Breast epithelium (tissue), 4 donors: Measurements from ENCODE around the gene HOMEZ. TPM values are rescaled to one million over a fixed set of nuclear protein-coding genes. Genes with fewer than 3 reads are reported as not detected.

Source experiments
- DNase-seq, 2 donors: peaks; one replicate each; pipeline ENCODE4 v3.0.0-alpha.2; 2019; ENCODE audit warnings: low spot score in 2 of 2
- H3K27ac ChIP-seq, 2 donors: fragments of 200-600 bp; sonication (generic) in 1 of 2; one replicate each; pipeline ENCODE4 v1.5.1; 2016 to 2019; ENCODE audit warnings: mild to moderate bottlenecking in 1 of 2
- H3K27me3 ChIP-seq, 2 donors: fragments of 200-600 bp; sonication (generic) in 1 of 2; one replicate each; pipeline versions ENCODE4 v1.5.1 to v1.6.0; 2017 to 2019; ENCODE audit warnings: control low read depth in 1 of 2, mild to moderate bottlenecking in 1 of 2
- H3K36me3 ChIP-seq: fragments of 200-600 bp; one replicate; pipeline ENCODE4 v1.5.1; 2019
- H3K4me1 ChIP-seq, 2 donors: fragments of 200-600 bp; sonication (generic); one replicate each; pipeline ENCODE4 v1.5.1; 2016 to 2019; ENCODE audit warnings: control low read depth in 1 of 2
- H3K4me3 ChIP-seq, 3 donors: fragments of 200-600 bp; sonication (generic); 1 replicate in 2 of 3; 2 replicates in 1 of 3; pipeline ENCODE4 v1.5.1; 2016 to 2019; ENCODE audit warnings: mild to moderate bottlenecking in 3 of 3, moderate library complexity in 2 of 3
- H3K9me3 ChIP-seq, 2 donors: fragments of 200-600 bp; sonication (generic) in 1 of 2; one replicate each; pipeline ENCODE4 v1.5.1; 2016 to 2019; ENCODE audit warnings: control low read depth in 1 of 2
- CTCF ChIP-seq, 3 donors: fragments of 450-650 bp; IDR thresholded peaks; one replicate each; pipeline ENCODE4 v1.5.1; 2016 to 2017; ENCODE audit warnings: antibody characterized with exemption in 3 of 3, mild to moderate bottlenecking in 3 of 3, moderate library complexity in 3 of 3
- POLR2A ChIP-seq: fragments of 450-650 bp; IDR thresholded peaks from one replicate; pipeline ENCODE4 v1.6.1; 2016; ENCODE audit warnings: antibody characterized with exemption, mild to moderate bottlenecking, moderate library complexity
- POLR2AphosphoS5 ChIP-seq, 3 donors: sonication (generic); formaldehyde crosslinking; IDR thresholded peaks; one replicate each; pipeline ENCODE4 v1.6.1; 2017; ENCODE audit warnings: antibody characterized with exemption in 3 of 3
- intact Hi-C: fragments of 100-400 bp; cut with DNase I; formaldehyde crosslinking; loops from one replicate; pipeline ENCODE4 v1.15.1; 2023; ENCODE audit warnings: low total_unique reads
- total RNA-seq, 3 donors: library from RNA; depleted of rRNA; stranded (reverse); fragments of >200 nt; gene quantifications; one replicate each; pipeline ENCODE4 v1.1.0, GENCODE V29; 2016

HOMEZ gene
- total RNA-seq, 3 donors from 2014 or later, result 10.8 to 15.4 (median 12.0) TPM

DNA sequence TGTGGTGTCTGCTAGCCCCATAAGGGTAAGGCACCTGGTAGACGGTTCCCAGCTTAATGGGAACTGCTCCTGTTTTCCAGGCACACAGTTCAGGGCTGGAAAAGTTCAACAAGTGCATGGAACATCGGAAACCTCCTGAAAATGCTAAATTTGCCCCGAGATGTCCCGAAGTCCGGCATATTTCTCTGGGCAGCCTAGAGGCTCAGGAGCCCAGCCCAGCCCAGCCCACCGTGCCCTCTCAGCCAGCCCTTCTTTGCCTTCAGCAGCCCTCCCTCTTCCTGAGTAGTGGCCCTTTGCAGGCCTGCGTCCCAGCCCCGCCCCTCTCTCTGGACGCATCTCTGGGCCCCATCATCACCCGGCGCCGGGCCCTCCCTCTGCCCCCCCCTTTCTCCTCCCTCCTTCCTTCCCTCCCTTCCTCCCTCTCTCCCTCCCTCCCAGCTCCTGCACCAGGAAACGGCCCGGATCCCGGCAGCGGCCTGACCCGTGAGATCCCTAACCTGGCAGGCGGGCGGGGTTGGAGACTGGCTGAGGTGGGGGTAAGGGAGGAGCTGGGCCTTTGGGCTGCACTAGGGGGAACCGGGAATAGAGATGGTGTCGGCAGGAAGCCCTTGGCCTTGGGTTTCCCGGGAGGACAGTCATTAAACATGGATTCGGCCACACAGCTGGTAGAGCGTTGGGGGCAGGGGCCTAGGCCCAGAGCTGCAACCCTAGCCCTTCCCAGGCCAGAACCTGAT lies 20.6 kb upstream of the HOMEZ start, which contains the start of gene BCL2L2:
BCL2L2 (plus strand) TSS at position 422 of the 734 bp plus-strand sequence. CDS start 935 bp downstream, outside the sequence.
- H3K27me3 ChIP-seq, result no peaks in the 10 kb centered on the region
- TF ChIP-seq POLR2AphosphoS5 (IDR thresholded peaks at IDR 0.05) (peak; percentile 69 to 89 (median 69)), CTCF (IDR thresholded peaks at IDR 0.05) (no peak), POLR2A (no peak)
- no peaks in the 10 kb centered on the region for H3K36me3 ChIP-seq
- peak within 1 kb of the TSS; percentile 68 to 81 (median 75) for H3K4me3 ChIP-seq
- peak; percentile 92 to 95 for DNase-seq
- peak within 1 kb of the TSS; percentile 93 to 94 for H3K27ac ChIP-seq
- no peaks in the 10 kb centered on the region for H3K9me3 ChIP-seq
- intact Hi-C loops, result loop anchor here (10.0 kb wide), 1 partner anchor 248 kb away; the partner anchor contains the start of genes THTPA and ZFHX2
- H3K4me1 ChIP-seq, result peaks cover 6 to 38% of the 10 kb centered on the region in 2 donors

DNA sequence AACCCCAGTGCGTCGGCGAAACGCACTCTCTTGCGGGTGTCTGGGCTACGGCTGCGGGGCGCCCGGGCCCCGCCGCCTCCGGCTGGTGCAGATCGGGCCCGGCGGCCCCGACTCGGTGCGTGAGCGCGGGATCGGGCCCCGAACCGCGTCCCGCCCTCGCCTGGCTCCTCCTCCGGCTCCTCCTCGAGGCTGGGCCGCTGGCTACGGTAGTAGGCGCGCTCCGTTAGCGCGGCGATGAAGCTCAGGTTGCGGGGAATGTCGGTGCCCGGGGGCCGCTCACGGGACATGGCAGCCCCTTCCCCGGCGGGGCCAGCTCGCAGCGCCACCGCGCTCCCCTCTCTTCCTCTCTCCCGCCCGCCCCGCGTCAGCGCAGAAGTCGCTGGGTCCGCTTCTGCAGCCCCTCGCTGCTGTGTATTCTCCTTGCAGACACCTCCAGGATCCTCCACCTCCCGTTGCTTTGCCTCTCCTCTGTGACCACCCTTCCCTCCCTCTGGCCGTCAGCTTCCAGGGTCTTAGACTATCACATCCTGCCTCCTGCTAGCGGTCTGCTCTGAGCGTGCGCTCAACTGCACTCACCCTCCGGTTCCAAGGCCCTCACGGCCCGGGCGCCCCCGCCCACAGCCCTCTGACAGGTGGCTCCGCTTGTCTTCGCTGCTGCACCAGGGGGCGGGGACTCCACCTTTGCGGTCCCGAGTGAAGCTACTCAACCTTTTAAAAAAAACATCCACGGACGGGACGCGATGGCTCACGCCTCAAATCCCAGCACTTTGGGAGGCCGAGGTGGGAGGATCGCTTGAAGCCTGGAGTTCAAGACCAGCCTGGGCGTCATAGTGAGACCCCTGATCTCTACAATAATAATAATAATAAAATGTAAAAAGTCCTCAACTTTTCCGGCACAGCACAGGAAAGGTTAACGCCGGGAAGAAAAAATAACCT lies 16.6 kb upstream of the HOMEZ start, which contains the start of gene PPP1R3E:
PPP1R3E (minus strand) TSS at position 570 of the 936 bp plus-strand sequence; CDS start at position 287, 283 bp downstream.
- Histone ChIP-seq H3K9me3 (no peaks in the 10 kb centered on the region), H3K4me3 (peak within 1 kb of the TSS; percentile 65 to 90 (median 86)), H3K36me3 (no peaks in the 10 kb centered on the region), H3K27ac (peak within 1 kb of the TSS; percentile 99), H3K4me1 (peaks cover 9 to 27% of the 10 kb centered on the region in 2 donors), H3K27me3 (no peaks in the 10 kb centered on the region)
- intact Hi-C loops, result loop anchor here (10.0 kb wide), 1 partner anchor 252 kb away; the partner anchor contains the start of genes THTPA and ZFHX2
- TF ChIP-seq CTCF (IDR thresholded peaks at IDR 0.05) (no peak), POLR2AphosphoS5 (IDR thresholded peaks at IDR 0.05) (peak in 1 of 3 donors; percentile 7)
- DNase-seq, result peak in 1 of 2 donors; percentile 65

DNA sequence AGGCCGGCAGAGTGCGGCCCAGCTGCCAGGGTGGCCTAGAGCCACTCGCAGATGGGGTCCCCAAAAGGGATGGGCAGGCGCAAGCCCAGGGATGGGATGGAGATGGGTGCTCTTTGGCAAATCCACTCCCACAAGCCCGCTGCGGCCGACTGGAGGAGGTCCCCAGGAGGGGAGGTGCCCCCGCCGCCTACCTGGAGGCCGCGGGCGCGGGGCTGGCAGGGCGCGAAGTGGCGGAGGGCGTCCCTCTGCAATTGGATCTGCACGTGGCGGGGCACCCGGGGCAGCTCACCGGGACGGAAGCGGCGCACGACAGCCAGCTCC lies 16.0 kb upstream of the HOMEZ start:
- peak in 1 of 3 donors; percentile 18 for TF ChIP-seq CTCF (IDR thresholded peaks at IDR 0.05)
- peak; percentile 80 for TF ChIP-seq POLR2A
- TF ChIP-seq POLR2AphosphoS5 (IDR thresholded peaks at IDR 0.05), result peak; percentile 46 to 76 (median 51)
- no peaks in the 10 kb centered on the region for H3K27me3 ChIP-seq
- H3K9me3 ChIP-seq, result no peaks in the 10 kb centered on the region
- no peak for DNase-seq
- H3K27ac ChIP-seq, result peak overlapping the region; percentile 99
- no peaks in the 10 kb centered on the region for H3K36me3 ChIP-seq
- H3K4me3 ChIP-seq, result peak overlapping the region; percentile 65 to 90 (median 86)
- intact Hi-C loops, result loop anchor here (10.0 kb wide), 1 partner anchor 253 kb away; the partner anchor contains the start of genes THTPA and ZFHX2
- peaks cover 8 to 22% of the 10 kb centered on the region in 2 donors for H3K4me1 ChIP-seq

GRCh38 chr14:23301288-23301968 lies 15.5 kb upstream of the HOMEZ start:
- H3K27ac ChIP-seq, result peak overlapping the region; percentile 99
- no peaks in the 10 kb centered on the region for H3K27me3 ChIP-seq
- H3K4me1 ChIP-seq, result peaks cover 8 to 22% of the 10 kb centered on the region in 2 donors
- no peaks in the 10 kb centered on the region for H3K9me3 ChIP-seq
- intact Hi-C loops, result loop anchor here (10.0 kb wide), 1 partner anchor 253 kb away; the partner anchor contains the start of genes THTPA and ZFHX2
- peak; percentile 96 to 98 for DNase-seq
- TF ChIP-seq POLR2AphosphoS5 (IDR thresholded peaks at IDR 0.05), result peak; percentile 83 to 96 (median 94)
- TF ChIP-seq CTCF (IDR thresholded peaks at IDR 0.05), result peak; percentile 70 to 91 (median 78)
- peak; percentile 41 for TF ChIP-seq POLR2A
- no peaks in the 10 kb centered on the region for H3K36me3 ChIP-seq
- H3K4me3 ChIP-seq, result peak overlapping the region; percentile 65 to 90 (median 86)
